ENCODE data around the gene PDCD5.

DNA sequence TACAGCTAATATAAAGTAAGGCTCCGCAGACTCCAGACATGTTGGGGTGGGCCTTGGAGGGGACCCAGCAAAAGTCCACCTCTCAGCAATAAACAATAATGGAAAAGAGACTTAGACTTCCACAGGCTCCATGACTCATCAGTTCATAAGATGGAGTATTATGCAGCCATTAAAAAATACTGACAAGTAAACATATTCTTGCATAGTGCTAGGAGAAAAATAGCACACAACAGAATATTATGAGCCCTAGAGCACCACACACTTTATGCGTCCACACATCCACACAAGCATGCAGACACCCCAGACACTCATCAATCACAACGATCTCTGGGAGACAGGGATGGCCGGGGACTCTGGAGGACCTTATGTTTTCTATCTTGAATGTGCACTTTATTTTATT is 46.0 kb downstream of the PDCD5 start:
- no peak for TF ChIP-seq FOXP2 (optimal IDR thresholded peaks at IDR 0.05; ENCODE audit: control extremely low read depth, extremely low read length, insufficient read depth)
- no peak for TF ChIP-seq EZH2 (IDR thresholded peaks at IDR 0.05)

Measured in SK-N-MC (cell line).